Right lobe of liver (tissue), 6 donors: Measurements from ENCODE around the gene KIFC1. TPM values are rescaled to one million over a fixed set of nuclear protein-coding genes. Genes with fewer than 3 reads are reported as not detected.

ENCODE experiments used
- ATAC-seq, 4 donors: fragments of 200-7000 bp; cut with Tn5 transposase; one replicate each; pipeline ENCODE4 v1.9.1; 2020; ENCODE audit warnings: mild to moderate bottlenecking in 4 of 4, moderate library complexity in 4 of 4
- DNase-seq, 3 donors: peaks; one replicate each; pipeline ENCODE4 v3.0.0-alpha.2; 2020
- H3K27ac ChIP-seq, 3 donors: fragments of 200-600 bp; one replicate each; pipeline ENCODE4 v1.8.0; 2022
- H3K27me3 ChIP-seq, 2 donors: fragments of 200-600 bp; one replicate each; pipeline ENCODE4 v1.8.0; 2022
- H3K36me3 ChIP-seq, 4 donors: fragments of 200-600 bp; sonication (generic) in 1 of 4; one replicate each; pipeline versions ENCODE4 v1.5.1 to v1.8.0; 2017 to 2022; ENCODE audit warnings: control low read depth in 1 of 4
- H3K4me1 ChIP-seq, 4 donors: fragments of 200-600 bp; sonication (generic) in 1 of 4; one replicate each; pipeline versions ENCODE4 v1.5.1 to v1.8.0; 2017 to 2022; ENCODE audit warnings: control low read depth in 1 of 4
- H3K4me3 ChIP-seq, 3 donors: fragments of 200-600 bp; one replicate each; pipeline ENCODE4 v1.8.0; 2022
- H3K9me3 ChIP-seq, 4 donors: fragments of 200-600 bp; sonication (generic) in 1 of 4; one replicate each; pipeline versions ENCODE4 v1.5.1 to v1.8.0; 2017 to 2022; ENCODE audit warnings: control low read depth in 1 of 4
- CTCF ChIP-seq, 4 donors: fragments of 200-600 bp in 3 of 4; fragments of 450-650 bp in 1 of 4; IDR thresholded peaks; one replicate each; pipeline versions ENCODE4 v1.5.1 to v1.8.0; 2016 to 2022; ENCODE audit warnings: antibody characterized with exemption in 4 of 4, mild to moderate bottlenecking in 2 of 4
- POLR2A ChIP-seq: fragments of 450-650 bp; IDR thresholded peaks from one replicate; pipeline ENCODE4 v1.6.1; 2017; ENCODE audit warnings: antibody characterized with exemption, mild to moderate bottlenecking
- WGBS: methylation state at CpG from one replicate; pipeline ENCODE4 v1.1.6; 2018; ENCODE audit warnings: low coverage, low lambda C conversion rate; ENCODE audit not compliant: insufficient coverage; ENCODE audit errors: missing lambda C conversion rate; 5-methylcytosine and 5-hydroxymethylcytosine counted together
- intact Hi-C, 2 donors: fragments of 100-400 bp; cut with DNase I; formaldehyde crosslinking; loops; one replicate each; pipeline versions ENCODE4 v1.11.2 to v1.14.1; 2022
- total RNA-seq, 6 experiments: library from RNA; depleted of rRNA in 2 of 6; stranded (reverse); fragments of >200 nt in 2 of 6; fragmentation: NEBNext Ultra II Directional in 3 of 6; extraction: Animal tissue kit (Norgen Biotek cat#: 25700) in 3 of 6; gene quantifications; one replicate each; pipeline versions ENCODE4 v1.1.0 to v1.2.4, GENCODE V29; 2016 to 2023
- donor health status: DM: no; HTN: yes; CAD: no.
- donor health status: DM: no; HTN: no; CAD: no.
- donor health status: DM: no; HTN: no; CAD: no.
- donor health status: DM: no; HTN: yes; CAD: no.
- donor health status: DM: no; HTN: yes; CAD: no.

The KIFC1 gene
- total RNA-seq, 6 experiments from 2014 or later, result 0.29 to 4.4 (median 1.3) TPM; not detected in 1

- H3K9me3 ChIP-seq, result no peaks in the 10 kb centered on the region
- no peaks in the 10 kb centered on the region for H3K36me3 ChIP-seq
- intact Hi-C loops, result no loop called here
- H3K4me1 ChIP-seq, result peaks cover 0 to 18% (median 0%) of the 10 kb centered on the region in 4 donors
- no peak overlapping the region for H3K27ac ChIP-seq
- ATAC-seq, result no peak
- no peaks in the 10 kb centered on the region for H3K27me3 ChIP-seq
- H3K4me3 ChIP-seq, result no peak overlapping the region
- no peak for DNase-seq
- TF ChIP-seq POLR2A (no peak), CTCF (IDR thresholded peaks at IDR 0.05) (no peak)
- no CpG with 5 or more reads among the region's 1 CpG for WGBS
Measured at GRCh38 chr6:33433001-33433543, 41.4 kb downstream of the KIFC1 start.

- TF ChIP-seq CTCF (IDR thresholded peaks at IDR 0.05) (no peak), POLR2A (no peak)
- no peak for DNase-seq
- H3K4me3 ChIP-seq, result no peak overlapping the region
- H3K27ac ChIP-seq, result no peak overlapping the region
- H3K27me3 ChIP-seq, result no peaks in the 10 kb centered on the region
- intact Hi-C loops, result no loop called here
- 40% methylated on average over 6 of the region's 17 CpGs for WGBS
- ATAC-seq, result no peak
- H3K9me3 ChIP-seq, result no peaks in the 10 kb centered on the region
- no peaks in the 10 kb centered on the region for H3K36me3 ChIP-seq
- peaks cover 0 to 18% (median 0%) of the 10 kb centered on the region in 4 donors for H3K4me1 ChIP-seq
Measured at GRCh38 chr6:33433544-33434191, 42.0 kb downstream of the KIFC1 start.

GRCh38 chr6:33434961-33435360 lies 43.3 kb downstream of the KIFC1 start:
- DNase-seq (no peak), ATAC-seq (no peak)
- Histone ChIP-seq H3K36me3 (no peaks in the 10 kb centered on the region), H3K27ac (no peak overlapping the region), H3K4me1 (peaks cover 0 to 12% (median 0%) of the 10 kb centered on the region in 4 donors), H3K27me3 (no peaks in the 10 kb centered on the region), H3K9me3 (no peaks in the 10 kb centered on the region), H3K4me3 (no peak overlapping the region)
- TF ChIP-seq POLR2A, result no peak
- TF ChIP-seq CTCF (IDR thresholded peaks at IDR 0.05), result no peak
- WGBS, result 92% methylated on average over 4 of the region's 4 CpGs
- intact Hi-C loops, result no loop called here

GRCh38 chr6:33437666-33438065 lies 46.0 kb downstream of the KIFC1 start:
- H3K9me3 ChIP-seq, result no peaks in the 10 kb centered on the region
- no peaks in the 10 kb centered on the region for H3K36me3 ChIP-seq
- ATAC-seq (no peak), DNase-seq (no peak)
- no peak overlapping the region for H3K4me3 ChIP-seq
- TF ChIP-seq CTCF (IDR thresholded peaks at IDR 0.05), result no peak
- no peak for TF ChIP-seq POLR2A
- no peak overlapping the region for H3K27ac ChIP-seq
- 100% methylated on average over 4 of the region's 18 CpGs for WGBS
- intact Hi-C loops, result no loop called here
- H3K4me1 ChIP-seq, result no peaks in the 10 kb centered on the region
- H3K27me3 ChIP-seq, result no peaks in the 10 kb centered on the region
